Stomach (tissue), 9 donors: ENCODE measurements around the gene HADHB. TPM values are rescaled to one million over a fixed set of nuclear protein-coding genes. Genes with fewer than 3 reads are reported as not detected.

ENCODE experiments used
- DNase-seq, 2 donors: peaks; one replicate each; pipeline versions ENCODE4 v3.0.0 to v3.0.0-alpha.2; 2013 to 2019
- H3K27ac ChIP-seq, 5 donors: fragments of 200-600 bp in 4 of 5; sonication (generic) in 4 of 5; one replicate each; pipeline ENCODE4 v1.5.1; 2013 to 2019; ENCODE audit warnings: mild to moderate bottlenecking in 1 of 5, moderate library complexity in 1 of 5
- H3K27me3 ChIP-seq, 3 donors: fragments of 200-600 bp; sonication (generic); one replicate each; pipeline ENCODE4 v1.5.1; 2017 to 2019; ENCODE audit warnings: mixed run types in 1 of 3
- H3K36me3 ChIP-seq, 4 donors: fragments of 200-600 bp; sonication (generic); 1 replicate in 3 of 4; 2 replicates in 1 of 4; pipeline ENCODE4 v1.5.1; 2016 to 2019
- H3K4me1 ChIP-seq, 4 donors: fragments of 200-600 bp; sonication (generic); one replicate each; pipeline ENCODE4 v1.5.1; 2016 to 2019
- H3K4me3 ChIP-seq, 4 donors: fragments of 200-600 bp; sonication (generic) in 3 of 4; one replicate each; pipeline ENCODE4 v1.5.1; 2016 to 2019; ENCODE audit warnings: mild to moderate bottlenecking in 1 of 4
- H3K9me3 ChIP-seq, 4 donors: fragments of 200-600 bp; sonication (generic); one replicate each; pipeline ENCODE4 v1.5.1; 2016 to 2019
- CTCF ChIP-seq, 7 experiments: fragments of 450-650 bp in 4 of 7; fragments of 200-600 bp in 3 of 7; sonication (generic) in 3 of 7; IDR thresholded peaks; one replicate each; pipeline ENCODE4 v1.5.1; 2016 to 2019; ENCODE audit warnings: antibody characterized with exemption in 7 of 7, control low read depth in 2 of 7, mild to moderate bottlenecking in 1 of 7
- EP300 ChIP-seq: sonication (generic); formaldehyde crosslinking; IDR thresholded peaks from one replicate; pipeline ENCODE4 v1.6.1; 2017; ENCODE audit warnings: antibody characterized with exemption
- POLR2A ChIP-seq, 4 donors: fragments of 450-650 bp; IDR thresholded peaks; one replicate each; pipeline ENCODE4 v1.6.1; 2016; ENCODE audit warnings: antibody characterized with exemption in 4 of 4, control low read depth in 2 of 4, mild to moderate bottlenecking in 1 of 4, moderate library complexity in 1 of 4
- POLR2AphosphoS5 ChIP-seq, 3 donors: sonication (generic); formaldehyde crosslinking; IDR thresholded peaks; one replicate each; pipeline ENCODE4 v1.6.1; 2016; ENCODE audit warnings: antibody characterized with exemption in 3 of 3
- WGBS, 5 donors: extraction: QIAGEN DNeasy Blood & Tissue Kit in 3 of 5; methylation state at CpG; one replicate each; pipeline versions ENCODE4 v1.1.5 to v1.1.7; 2013 to 2018; 5-methylcytosine and 5-hydroxymethylcytosine counted together
- intact Hi-C: fragments of 100-400 bp; cut with DNase I; formaldehyde crosslinking; loops from one replicate; pipeline ENCODE4 v1.15.1; 2023; ENCODE audit warnings: low total_unique reads
- polyA plus RNA-seq, 3 donors: library from polyadenylated mRNA; stranded (reverse); fragments of 200-250 nt; gene quantifications; one replicate each; pipeline ENCODE4 v1.2.3, GENCODE V29; 2013
- total RNA-seq, 5 donors: library from RNA; depleted of rRNA; stranded (reverse); fragments of >200 nt; gene quantifications; one replicate each; pipeline versions ENCODE4 v1.1.0 to v1.2.3, GENCODE V29; 2014 to 2016
- donor health status: healthy with polysubstance abuse.
- donor health status: Bipolar disorder and iron deficiency.
- donor health status: healthy.

Gene HADHB
- total and polyA plus RNA-seq, 8 donors: 70.4 to 178 (median 91.4) TPM

GRCh38 chr2:26237868-26238267, 6.9 kb upstream of the HADHB start:
- intact Hi-C loops: no loop called here
- 65 to 95% (median 89%) methylated on average over 1 of the region's 1 CpG for WGBS, 5 donors
- H3K27me3 ChIP-seq: no peaks in the 10 kb centered on the region

GRCh38 chr2:26238311-26238958, 6.3 kb upstream of the HADHB start:
- Histone ChIP-seq H3K4me3 (no peak overlapping the region), H3K9me3 (no peaks in the 10 kb centered on the region), H3K36me3 (peaks cover 31 to 60% (median 52%) of the 10 kb centered on the region in 4 donors), H3K27ac (peak overlapping the region in 1 of 5 donors; percentile 4), H3K4me1 (peaks cover 32 to 54% (median 49%) of the 10 kb centered on the region in 4 donors), H3K27me3 (no peaks in the 10 kb centered on the region)
- 76 to 88% (median 81%) methylated on average over 4 of the region's 4 CpGs for WGBS, 5 donors
- DNase-seq: peak in 1 of 2 donors; percentile 19
- no peak for TF ChIP-seq POLR2A (IDR thresholded peaks at IDR 0.05)
- no peak for TF ChIP-seq EP300
- TF ChIP-seq CTCF (IDR thresholded peaks at IDR 0.05): no peak
- TF ChIP-seq POLR2AphosphoS5 (IDR thresholded peaks at IDR 0.05): no peak
- intact Hi-C loops: no loop called here

More at GRCh38 chr2:26237868-26238267, 6.9 kb upstream of the HADHB start:
- no peak for DNase-seq
- H3K4me3 ChIP-seq: no peak overlapping the region
- TF ChIP-seq POLR2A (IDR thresholded peaks at IDR 0.05) (no peak), POLR2AphosphoS5 (IDR thresholded peaks at IDR 0.05) (no peak), EP300 (no peak), CTCF (IDR thresholded peaks at IDR 0.05) (no peak)
- no peak overlapping the region for H3K27ac ChIP-seq
- H3K9me3 ChIP-seq: no peaks in the 10 kb centered on the region
- peaks cover 27 to 48% (median 43%) of the 10 kb centered on the region in 4 donors for H3K4me1 ChIP-seq
- H3K36me3 ChIP-seq: peaks cover 37 to 66% (median 58%) of the 10 kb centered on the region in 4 donors

GRCh38 chr2:26241928-26242436, 2.8 kb upstream of the HADHB start:
- H3K36me3 ChIP-seq: peaks cover 7 to 24% (median 17%) of the 10 kb centered on the region in 4 donors
- peak overlapping the region in 1 of 4 donors; percentile 94 for H3K4me3 ChIP-seq
- intact Hi-C loops: loop anchor here (10.0 kb wide), 1 partner anchor 83 kb away; no protein-coding TSS in a partner anchor
- H3K9me3 ChIP-seq: no peaks in the 10 kb centered on the region
- DNase-seq: no peak
- H3K27ac ChIP-seq: peak overlapping the region in 1 of 5 donors; percentile 98
- 64 to 78% (median 69%) methylated on average over 6 of the region's 6 CpGs for WGBS, 5 donors
- peaks cover 45 to 74% (median 68%) of the 10 kb centered on the region in 4 donors for H3K4me1 ChIP-seq
- no peaks in the 10 kb centered on the region for H3K27me3 ChIP-seq
- no peak for TF ChIP-seq EP300
- no peak for TF ChIP-seq CTCF (IDR thresholded peaks at IDR 0.05)
- TF ChIP-seq POLR2AphosphoS5 (IDR thresholded peaks at IDR 0.05): no peak
- no peak for TF ChIP-seq POLR2A (IDR thresholded peaks at IDR 0.05)

GRCh38 chr2:26243470-26244308, 1.1 kb upstream of the HADHB start:
- H3K36me3 ChIP-seq: peaks cover 0 to 7% (median under 1%) of the 10 kb centered on the region in 4 donors
- peak in 1 of 2 donors; percentile 56 for DNase-seq
- no peaks in the 10 kb centered on the region for H3K9me3 ChIP-seq
- H3K27me3 ChIP-seq: no peaks in the 10 kb centered on the region
- peak overlapping the region; percentile 84 to 94 (median 92) for H3K4me3 ChIP-seq
- peak overlapping the region; percentile 94 to 98 (median 96) for H3K27ac ChIP-seq
- TF ChIP-seq CTCF (IDR thresholded peaks at IDR 0.05) (no peak), POLR2A (IDR thresholded peaks at IDR 0.05) (no peak), POLR2AphosphoS5 (IDR thresholded peaks at IDR 0.05) (no peak)
- peaks cover 45 to 79% (median 68%) of the 10 kb centered on the region in 4 donors for H3K4me1 ChIP-seq
- intact Hi-C loops: loop anchor here (10.0 kb wide), 1 partner anchor 81 kb away; no protein-coding TSS in a partner anchor
- WGBS, 5 donors: 0 to 1% (median 1%) methylated on average over 22 of the region's 22 CpGs
